Measurements from ENCODE around the gene BMAL1.
"Not testable (repeated sequence)": the region's sequence is repeated elsewhere in the genome, so short reads cannot be mapped to it uniquely, and the experiment has no call there.

Gene BMAL1

GRCh38 chr11:13277768-13278608, at the start of gene BMAL1:
TSS of gene BMAL1 (plus strand) at chr11:13277790. CDS start at chr11:13354309, 76,519 bp downstream.
- peak; percentile 69 for DNase-seq

GRCh38 chr11:13228572-13228971, 49.0 kb upstream of the BMAL1 start:
- DNase-seq = no peak

GRCh38 chr11:13229136-13229535, 48.5 kb upstream of the BMAL1 start:
- DNase-seq = no peak

GRCh38 chr11:13229711-13230318, 47.8 kb upstream of the BMAL1 start:
- DNase-seq = no peak

GRCh38 chr11:13233173-13233745, 44.3 kb upstream of the BMAL1 start:
- no peak for DNase-seq

GRCh38 chr11:13235895-13236294, 41.7 kb upstream of the BMAL1 start:
- no peak for DNase-seq

GRCh38 chr11:13236626-13237025, 41.0 kb upstream of the BMAL1 start:
- DNase-seq = no peak

- no peak for DNase-seq
Measured at GRCh38 chr11:13237761-13238160, 39.8 kb upstream of the BMAL1 start.

GRCh38 chr11:13238879-13239514, 38.6 kb upstream of the BMAL1 start:
- peak; percentile 67 for DNase-seq

GRCh38 chr11:13242564-13242963, 35.0 kb upstream of the BMAL1 start:
- DNase-seq = no peak

- no peak for DNase-seq
Measured at GRCh38 chr11:13247606-13248296, 29.8 kb upstream of the BMAL1 start.

GRCh38 chr11:13249177-13249576, 28.4 kb upstream of the BMAL1 start:
- no peak for DNase-seq

- DNase-seq = no peak
Measured at GRCh38 chr11:13249992-13250391, 27.6 kb upstream of the BMAL1 start.

GRCh38 chr11:13251966-13252365, 25.6 kb upstream of the BMAL1 start:
- no peak for DNase-seq

- no peak for DNase-seq
Measured at GRCh38 chr11:13252438-13252837, 25.2 kb upstream of the BMAL1 start.

GRCh38 chr11:13256216-13256615, 21.4 kb upstream of the BMAL1 start:
- DNase-seq = no peak

GRCh38 chr11:13258061-13258460, 19.5 kb upstream of the BMAL1 start:
- DNase-seq = not testable (repeated sequence)

GRCh38 chr11:13258855-13259254, 18.7 kb upstream of the BMAL1 start:
- no peak for DNase-seq

GRCh38 chr11:13259374-13259773, 18.2 kb upstream of the BMAL1 start:
- no peak for DNase-seq

- DNase-seq = no peak
Measured at GRCh38 chr11:13260201-13260962, 17.2 kb upstream of the BMAL1 start.

- DNase-seq = no peak
Measured at GRCh38 chr11:13260963-13261588, 16.5 kb upstream of the BMAL1 start.

GRCh38 chr11:13261591-13262061, 16.0 kb upstream of the BMAL1 start:
- DNase-seq = no peak
